B cell (primary cell): Measurements from ENCODE around the gene NDUFA5. TPM values are rescaled to one million over a fixed set of nuclear protein-coding genes. Genes with fewer than 3 reads are reported as not detected.

Source experiments
- ATAC-seq: fragments of 200-7000 bp; cut with Tn5 transposase; one replicate; pipeline ENCODE4 v1.10.0; 2021; ENCODE audit warnings: low read depth, mild to moderate bottlenecking, moderate number of reproducible peaks, moderate library complexity
- CTCF ChIA-PET: fragments of 350-600 bp; sonication (Branson Sonifier 250); formaldehyde crosslinking; loops from one replicate; lab custom pipeline; 2021; ENCODE audit warnings: antibody characterized with exemption, inconsistent platforms; lab: Charles Lee
- POLR2A ChIA-PET: fragments of 350-600 bp; sonication (Branson Sonifier 250); formaldehyde crosslinking; loops from one replicate; lab custom pipeline; 2021; ENCODE audit warnings: antibody characterized with exemption; lab: Charles Lee
- DNase-seq: peaks from one replicate; pipeline ENCODE4 v3.0.0; 2013
- H2AFZ ChIP-seq: 2 replicates; pipeline ENCODE4 v1.6.1; 2012; ENCODE audit warnings: mild to moderate bottlenecking, low read depth, low read length; ENCODE audit not compliant: insufficient read depth, poor library complexity, severe bottlenecking
- H3K27ac ChIP-seq, 2 donors: 1 replicate in 1 of 2; 2 replicates in 1 of 2; pipeline ENCODE4 v1.5.1; 2012 to 2013; ENCODE audit warnings: low read length in 2 of 2, mild to moderate bottlenecking in 2 of 2, moderate library complexity in 1 of 2
- H3K27me3 ChIP-seq, 4 experiments: fragments of 200-600 bp in 1 of 4; sonication (generic) in 1 of 4; replicated peaks in 1 of 4; 1 replicate in 2 of 4; 2 replicates in 2 of 4; pipeline versions ENCODE4 v1.6.1 to v1.7.0; 2013 to 2016; ENCODE audit warnings: low read length in 3 of 4, mild to moderate bottlenecking in 2 of 4, mixed read lengths in 1 of 4, moderate library complexity in 1 of 4; ENCODE audit not compliant: insufficient read depth in 4 of 4, control insufficient read depth in 3 of 4; ENCODE audit errors: control extremely low read depth in 1 of 4
- H3K36me3 ChIP-seq, 2 experiments: replicated peaks in 1 of 2; 1 replicate in 1 of 2; 2 replicates in 1 of 2; pipeline versions ENCODE4 v1.6.1 to v1.7.1; 2013; ENCODE audit warnings: low read length in 1 of 2; ENCODE audit not compliant: insufficient read depth in 2 of 2, control insufficient read depth in 1 of 2; ENCODE audit errors: control extremely low read depth in 1 of 2, extremely low read depth in 1 of 2
- H3K4me1 ChIP-seq, 2 donors: fragments of 200-600 bp in 1 of 2; sonication (generic) in 1 of 2; 1 replicate in 1 of 2; 2 replicates in 1 of 2; pipeline versions ENCODE4 v1.5.1 to v1.6.1; 2013 to 2017; ENCODE audit warnings: low read length in 2 of 2; ENCODE audit not compliant: control insufficient read depth in 2 of 2, insufficient read depth in 2 of 2
- H3K4me2 ChIP-seq: replicated peaks from 2 replicates; pipeline ENCODE3; 2012; ENCODE audit warnings: mild to moderate bottlenecking, low read depth, low read length; ENCODE audit not compliant: poor library complexity, severe bottlenecking
- H3K4me3 ChIP-seq, 5 experiments: fragments of 200-600 bp in 1 of 5; sonication (generic) in 1 of 5; 1 replicate in 3 of 5; 2 replicates in 2 of 5; pipeline versions ENCODE4 v1.5.1 to v1.7.0; 2011 to 2016; ENCODE audit warnings: low read length in 4 of 5, mild to moderate bottlenecking in 4 of 5, low read depth in 2 of 5, control low read depth in 1 of 5, moderate library complexity in 1 of 5; ENCODE audit not compliant: insufficient read depth in 1 of 5; ENCODE audit errors: control extremely low read depth in 1 of 5, extremely low read depth in 1 of 5
- H3K79me2 ChIP-seq: fragments of 200-600 bp; sonication (generic); one replicate; pipeline ENCODE4 v1.6.0; 2016; ENCODE audit warnings: low read length; ENCODE audit not compliant: control insufficient read depth, insufficient read depth
- H3K9ac ChIP-seq: fragments of 200-600 bp; sonication (generic); 2 replicates; pipeline ENCODE4 v1.6.1; 2017; ENCODE audit warnings: mild to moderate bottlenecking, low read length, moderate library complexity
- H3K9me3 ChIP-seq, 3 donors: one replicate each; pipeline versions ENCODE4 v1.6.1 to v1.7.1; 2013; ENCODE audit warnings: low read length in 2 of 3; ENCODE audit not compliant: control insufficient read depth in 2 of 3, insufficient read depth in 1 of 3; ENCODE audit errors: control extremely low read depth in 1 of 3
- H4K20me1 ChIP-seq: 2 replicates; pipeline ENCODE4 v1.6.0; 2012; ENCODE audit warnings: mild to moderate bottlenecking, low read length; ENCODE audit not compliant: insufficient read depth, control insufficient read depth, poor library complexity, severe bottlenecking
- H3K27ac Mint-ChIP-seq: one replicate; pipeline ENCODE4 v1.8.0; 2021; ENCODE audit warnings: mixed read lengths
- H3K27me3 Mint-ChIP-seq: one replicate; pipeline ENCODE4 v1.8.0; 2021; ENCODE audit warnings: mixed read lengths
- H3K4me1 Mint-ChIP-seq: one replicate; pipeline ENCODE4 v1.8.0; 2021; ENCODE audit warnings: mixed read lengths
- H3K4me3 Mint-ChIP-seq: one replicate; pipeline ENCODE4 v1.8.0; 2021; ENCODE audit warnings: mixed read lengths
- H3K9me3 Mint-ChIP-seq: one replicate; pipeline ENCODE4 v1.8.0; 2022; ENCODE audit warnings: mixed read lengths; ENCODE audit not compliant: insufficient read depth
- CTCF ChIP-seq: fragments of 200-600 bp; IDR thresholded peaks from one replicate; pipeline ENCODE4 v1.8.0; 2022; ENCODE audit warnings: antibody characterized with exemption, mild to moderate bottlenecking
- EZH2 ChIP-seq: IDR thresholded peaks from 2 replicates; pipeline ENCODE4 v1.6.1; 2012; ENCODE audit warnings: borderline replicate concordance, low read depth, mild to moderate bottlenecking, moderate library complexity, low read length; ENCODE audit not compliant: insufficient read depth, poor library complexity, severe bottlenecking
- WGBS: methylation state at CpG from one replicate; pipeline ENCODE4 v1.1.5; 2013; ENCODE audit warnings: missing lambda C conversion rate; ENCODE audit not compliant: insufficient coverage; 5-methylcytosine and 5-hydroxymethylcytosine counted together
- intact Hi-C: fragments of 100-400 bp; cut with micrococcal nuclease; formaldehyde crosslinking; loops from one replicate; pipeline ENCODE4 v1.10.0; 2022
- polyA plus RNA-seq: library from polyadenylated mRNA; depleted of rRNA; stranded (reverse); fragments of >200 nt; gene quantifications from 2 replicates; pipeline ENCODE4 v1.2.3, GENCODE V29; 2012
- total RNA-seq, 2 donors: library from RNA; stranded (reverse); fragments of 120-200 nt in 1 of 2; gene quantifications; 1 replicate in 1 of 2; 2 replicates in 1 of 2; pipeline versions ENCODE4 v1.2.3 to v1.2.4, GENCODE V29; 2013 to 2022

The NDUFA5 gene
- total and polyA plus RNA-seq, 2 donors (not counting 1 experiment from before 2014, with no cell fraction given): 8.1 to 50.7 TPM

- Histone ChIP-seq H3K4me3 (no peak overlapping the region), H3K4me2 (no peak overlapping the region), H3K36me3 (no peaks in the 10 kb centered on the region), H3K9me3 (no peaks in the 10 kb centered on the region), H2AFZ (no peak overlapping the region), H3K9ac (no peak overlapping the region), H3K27me3 (peaks cover 0 to 11% (median 0%) of the 10 kb centered on the region in 4 experiments), H3K27ac (no peak overlapping the region), H4K20me1 (no peaks in the 10 kb centered on the region), H3K4me1 (no peaks in the 10 kb centered on the region), H3K79me2 (no peaks in the 10 kb centered on the region)
- DNase-seq (no peak), ATAC-seq (no peak)
- TF ChIP-seq CTCF (no peak), EZH2 (no peak)
- WGBS: 67% methylated on average over 1 of the region's 1 CpG
- ChIA-PET POLR2A (no interaction called here), CTCF (no interaction called here)
- H3K4me3 Mint-ChIP-seq: no peak overlapping the region
- no peak overlapping the region for H3K27ac Mint-ChIP-seq
- H3K4me1 Mint-ChIP-seq: no peaks in the 10 kb centered on the region
- intact Hi-C loops: no loop called here
- no peaks in the 10 kb centered on the region for H3K9me3 Mint-ChIP-seq
- H3K27me3 Mint-ChIP-seq: peaks cover 27% of the 10 kb centered on the region
Measured at GRCh38 chr7:123498031-123498430, 59.6 kb downstream of the NDUFA5 start.

DNA sequence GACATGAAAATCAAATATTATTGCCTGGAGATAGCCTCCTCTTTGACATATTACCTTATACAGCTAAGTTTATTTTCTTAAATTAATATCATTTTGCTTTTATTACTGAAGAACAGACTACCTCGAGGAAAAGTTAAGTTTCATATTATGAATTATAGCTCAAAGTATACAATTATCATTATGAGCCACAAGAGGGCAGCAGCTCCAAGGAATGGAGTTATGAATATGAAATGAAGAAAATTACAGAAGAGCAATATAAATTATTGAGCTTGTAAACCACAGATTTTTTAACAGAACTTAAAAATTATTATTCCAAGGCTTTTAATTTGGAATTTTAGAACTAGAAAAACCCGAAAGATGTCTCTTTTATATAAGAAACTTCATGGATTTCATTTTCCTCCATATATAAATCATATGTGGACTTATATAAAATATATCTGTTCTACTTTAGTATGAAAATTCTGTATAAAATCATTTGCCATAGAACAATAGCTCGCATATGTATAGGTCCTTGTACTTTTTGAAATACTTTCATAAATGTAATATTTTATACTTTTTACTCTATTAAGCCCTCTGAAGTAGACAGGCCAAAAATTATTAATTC, 63.3 kb downstream of the NDUFA5 start:
- DNase-seq: peak; percentile 52
- H3K9me3 Mint-ChIP-seq: no peaks in the 10 kb centered on the region
- H3K79me2 ChIP-seq: no peaks in the 10 kb centered on the region
- no peak for ATAC-seq
- ChIA-PET CTCF (interaction anchor here (0.8 to 2.9 kb wide), 31 partner anchors 8 to 386 kb away, joined by 3 to 19 read pairs (median 4); partner anchors contain the start of genes IQUB, NDUFA5 and WASL), POLR2A (no interaction called here)
- peaks cover 12% of the 10 kb centered on the region for H3K27me3 Mint-ChIP-seq
- no peaks in the 10 kb centered on the region for H3K36me3 ChIP-seq
- H3K9ac ChIP-seq: no peak overlapping the region
- no peak overlapping the region for H3K27ac Mint-ChIP-seq
- H2AFZ ChIP-seq: no peak overlapping the region
- no peak overlapping the region for H3K4me3 Mint-ChIP-seq
- TF ChIP-seq CTCF (peak; percentile 92), EZH2 (no peak)
- intact Hi-C loops: loop anchor here (1.0 to 5.0 kb wide), 4 partner anchors 43 to 1358 kb away; no protein-coding TSS in a partner anchor
- no peak overlapping the region for H3K4me3 ChIP-seq
- no peaks in the 10 kb centered on the region for H3K4me1 Mint-ChIP-seq
- H4K20me1 ChIP-seq: no peaks in the 10 kb centered on the region
- peaks cover 0 to 5% (median 0%) of the 10 kb centered on the region in 4 experiments for H3K27me3 ChIP-seq
- no peaks in the 10 kb centered on the region for H3K9me3 ChIP-seq
- no CpG with 5 or more reads among the region's 3 CpGs for WGBS
- H3K27ac ChIP-seq: no peak overlapping the region
- H3K4me1 ChIP-seq: no peaks in the 10 kb centered on the region
- no peak overlapping the region for H3K4me2 ChIP-seq
